Calu3 (cell line): ENCODE data around the gene RAPGEF4. TPM values are rescaled to one million over a fixed set of nuclear protein-coding genes. Genes with fewer than 3 reads are reported as not detected.

Experiments
- BruUV-seq: library from RNA; stranded (reverse); fragments of 400-500 nt; replicated peaks from 2 replicates; lab custom pipeline; 2021; lab: Mats Ljungman, UMichigan
- CTCF ChIA-PET: fragments of 300-600 bp; sonication (Branson Sonifier 250); formaldehyde crosslinking; loops from one replicate; lab custom pipeline; 2022; ENCODE audit warnings: antibody characterized with exemption; lab: Charles Lee
- DNase-seq: peaks from one replicate; pipeline ENCODE4 v3.0.0; 2022
- H3K27ac Mint-ChIP-seq: one replicate; pipeline ENCODE4 v1.8.0; 2022; ENCODE audit warnings: mixed read lengths; ENCODE audit not compliant: unreplicated experiment
- H3K27me3 Mint-ChIP-seq: one replicate; pipeline ENCODE4 v1.8.0; 2022; ENCODE audit warnings: mixed read lengths; ENCODE audit not compliant: unreplicated experiment
- H3K36me3 Mint-ChIP-seq: one replicate; pipeline ENCODE4 v1.8.0; 2022; ENCODE audit warnings: mild to moderate bottlenecking, moderate library complexity, mixed read lengths; ENCODE audit not compliant: insufficient read depth, unreplicated experiment
- H3K4me1 Mint-ChIP-seq: one replicate; pipeline ENCODE4 v1.8.0; 2022; ENCODE audit warnings: mild to moderate bottlenecking, low read depth, mixed read lengths; ENCODE audit not compliant: unreplicated experiment
- H3K4me3 Mint-ChIP-seq: one replicate; pipeline ENCODE4 v1.8.0; 2022; ENCODE audit warnings: mild to moderate bottlenecking, low read depth, moderate library complexity, mixed read lengths; ENCODE audit not compliant: unreplicated experiment
- H3K9me3 Mint-ChIP-seq: one replicate; pipeline ENCODE4 v1.8.0; 2022; ENCODE audit warnings: low read depth, mixed read lengths; ENCODE audit not compliant: unreplicated experiment
- intact Hi-C: fragments of 100-400 bp; cut with micrococcal nuclease; formaldehyde crosslinking; loops from one replicate; pipeline ENCODE4 v1.10.0; 2022; ENCODE audit not compliant: unreplicated experiment
- total RNA-seq: library from RNA; stranded (reverse); gene quantifications from 2 replicates; pipeline ENCODE4 v1.2.3, GENCODE V29; 2022
- TF ChIP-seq, protein P1 (sequence below): fragments of 200-600 bp; IDR thresholded peaks from one replicate; pipeline ENCODE4 v1.8.0; 2022; ENCODE audit warnings: antibody characterized with exemption; ENCODE audit not compliant: unreplicated experiment

The RAPGEF4 gene
- total RNA-seq, 1 experiment from 2014 or later = 1.8 TPM

DNA sequence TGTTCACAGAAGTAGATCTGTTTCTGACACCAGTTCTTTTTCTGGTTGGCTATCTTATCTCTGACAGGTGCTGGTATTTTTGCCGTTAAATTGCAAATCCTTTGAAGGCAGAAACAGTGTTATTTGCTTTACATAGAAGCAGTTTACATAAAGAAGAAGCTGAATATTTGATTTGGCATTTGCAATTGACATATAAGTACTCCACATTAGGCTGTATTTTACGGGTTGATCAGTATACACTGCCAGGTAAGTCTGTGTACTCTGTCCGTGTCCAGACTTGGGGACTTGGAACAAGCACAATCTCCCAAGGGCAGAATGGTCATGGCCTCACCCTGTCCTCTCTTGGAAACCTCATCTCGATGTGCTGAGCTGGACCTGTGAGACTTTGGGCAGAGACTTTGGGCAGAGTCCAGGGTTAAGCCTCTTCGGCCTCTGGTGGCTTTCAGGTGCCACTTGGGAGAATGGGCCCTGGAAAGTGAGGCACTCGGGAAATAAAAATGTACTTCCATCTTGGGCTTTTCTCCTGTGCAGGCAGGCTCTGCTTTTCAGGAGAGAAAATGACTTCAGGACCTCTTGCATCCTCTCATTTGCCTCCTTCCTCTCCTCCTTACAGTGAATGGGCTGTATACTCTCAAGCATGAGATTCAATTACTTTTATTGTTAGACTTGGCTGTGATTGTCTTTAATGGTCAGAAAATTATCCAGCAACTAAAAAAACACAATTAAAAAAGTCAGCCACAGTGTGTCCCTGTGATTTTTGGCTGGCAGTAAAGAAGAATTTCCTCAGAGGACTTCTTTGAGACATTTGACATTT is 108.5 kb downstream of the RAPGEF4 start:
- H3K27me3 Mint-ChIP-seq = no peaks in the 10 kb centered on the region
- no peak for DNase-seq
- TF ChIP-seq, protein P1, sequence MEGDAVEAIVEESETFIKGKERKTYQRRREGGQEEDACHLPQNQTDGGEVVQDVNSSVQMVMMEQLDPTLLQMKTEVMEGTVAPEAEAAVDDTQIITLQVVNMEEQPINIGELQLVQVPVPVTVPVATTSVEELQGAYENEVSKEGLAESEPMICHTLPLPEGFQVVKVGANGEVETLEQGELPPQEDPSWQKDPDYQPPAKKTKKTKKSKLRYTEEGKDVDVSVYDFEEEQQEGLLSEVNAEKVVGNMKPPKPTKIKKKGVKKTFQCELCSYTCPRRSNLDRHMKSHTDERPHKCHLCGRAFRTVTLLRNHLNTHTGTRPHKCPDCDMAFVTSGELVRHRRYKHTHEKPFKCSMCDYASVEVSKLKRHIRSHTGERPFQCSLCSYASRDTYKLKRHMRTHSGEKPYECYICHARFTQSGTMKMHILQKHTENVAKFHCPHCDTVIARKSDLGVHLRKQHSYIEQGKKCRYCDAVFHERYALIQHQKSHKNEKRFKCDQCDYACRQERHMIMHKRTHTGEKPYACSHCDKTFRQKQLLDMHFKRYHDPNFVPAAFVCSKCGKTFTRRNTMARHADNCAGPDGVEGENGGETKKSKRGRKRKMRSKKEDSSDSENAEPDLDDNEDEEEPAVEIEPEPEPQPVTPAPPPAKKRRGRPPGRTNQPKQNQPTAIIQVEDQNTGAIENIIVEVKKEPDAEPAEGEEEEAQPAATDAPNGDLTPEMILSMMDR = no peak
- H3K27ac Mint-ChIP-seq = no peak overlapping the region
- no peak overlapping the region for H3K4me3 Mint-ChIP-seq
- CTCF ChIA-PET = interaction anchor here (0.5 kb wide), 1 partner anchor 16 kb away, joined by 3 read pairs; no protein-coding TSS in a partner anchor
- intact Hi-C loops = no loop called here
- H3K4me1 Mint-ChIP-seq = peaks cover 10% of the 10 kb centered on the region
- H3K36me3 Mint-ChIP-seq = no peaks in the 10 kb centered on the region
- no TSS peak for BruUV-seq
- no peaks in the 10 kb centered on the region for H3K9me3 Mint-ChIP-seq

DNA sequence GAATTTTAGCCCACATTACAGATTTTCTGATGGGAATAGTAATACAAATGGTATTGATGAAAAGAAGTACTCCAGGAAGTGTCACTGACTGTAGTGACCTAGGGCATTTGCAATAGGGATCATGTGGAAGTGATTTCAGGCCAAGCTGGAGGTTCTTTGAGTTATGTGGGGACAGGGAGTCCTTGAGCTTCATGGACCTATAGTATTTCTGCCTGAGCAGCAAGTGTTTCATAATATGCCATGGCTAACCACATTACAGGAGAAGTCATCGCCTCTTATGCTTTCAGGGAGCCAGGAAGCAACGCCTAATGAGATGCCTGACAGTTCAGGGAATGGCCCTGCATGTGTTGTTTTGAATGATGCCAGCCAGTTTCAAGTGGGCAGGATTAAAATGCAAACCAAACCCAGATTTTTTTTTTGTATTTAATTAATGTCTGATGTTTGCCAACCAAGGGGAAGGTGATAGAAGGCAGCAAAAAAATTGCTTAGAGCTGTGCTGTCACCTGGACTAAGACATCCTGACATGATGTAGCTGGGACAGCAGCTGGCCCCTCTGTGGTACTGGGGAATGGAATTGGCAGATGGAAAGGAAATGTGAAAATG is 109.5 kb downstream of the RAPGEF4 start:
- H3K4me3 Mint-ChIP-seq = no peak overlapping the region
- H3K9me3 Mint-ChIP-seq = no peaks in the 10 kb centered on the region
- no peak overlapping the region for H3K27ac Mint-ChIP-seq
- BruUV-seq = no TSS peak
- DNase-seq = no peak
- peaks cover 16% of the 10 kb centered on the region for H3K4me1 Mint-ChIP-seq
- TF ChIP-seq, protein P1 = no peak
- intact Hi-C loops = no loop called here
- H3K36me3 Mint-ChIP-seq = no peaks in the 10 kb centered on the region
- CTCF ChIA-PET = no interaction called here
- H3K27me3 Mint-ChIP-seq = no peaks in the 10 kb centered on the region

DNA sequence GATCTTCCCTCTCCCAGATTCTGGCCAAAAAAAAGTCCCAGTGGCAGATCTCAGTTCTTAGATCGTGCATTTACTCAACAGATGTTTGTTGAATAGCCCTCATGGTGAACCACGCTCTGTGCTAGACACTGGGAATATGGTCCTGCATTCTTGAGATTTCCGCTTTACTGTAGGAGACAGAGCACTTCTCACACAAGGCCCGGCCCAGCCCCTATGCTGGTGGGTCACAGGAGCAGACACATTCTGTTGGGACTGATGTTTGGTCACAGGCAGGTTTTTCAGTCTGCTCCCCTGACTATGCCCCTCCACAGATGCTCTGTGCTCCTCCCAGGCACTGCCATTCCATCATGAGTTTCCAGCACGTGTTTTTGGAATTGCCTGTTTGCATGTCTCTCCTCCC is 110.9 kb downstream of the RAPGEF4 start:
- no peaks in the 10 kb centered on the region for H3K27me3 Mint-ChIP-seq
- CTCF ChIA-PET = no interaction called here
- TF ChIP-seq, protein P1 = no peak
- no peak for DNase-seq
- no peak overlapping the region for H3K4me3 Mint-ChIP-seq
- H3K27ac Mint-ChIP-seq = no peak overlapping the region
- no peaks in the 10 kb centered on the region for H3K36me3 Mint-ChIP-seq
- BruUV-seq = no TSS peak
- H3K4me1 Mint-ChIP-seq = peaks cover 16% of the 10 kb centered on the region
- intact Hi-C loops = no loop called here
- H3K9me3 Mint-ChIP-seq = no peaks in the 10 kb centered on the region

DNA sequence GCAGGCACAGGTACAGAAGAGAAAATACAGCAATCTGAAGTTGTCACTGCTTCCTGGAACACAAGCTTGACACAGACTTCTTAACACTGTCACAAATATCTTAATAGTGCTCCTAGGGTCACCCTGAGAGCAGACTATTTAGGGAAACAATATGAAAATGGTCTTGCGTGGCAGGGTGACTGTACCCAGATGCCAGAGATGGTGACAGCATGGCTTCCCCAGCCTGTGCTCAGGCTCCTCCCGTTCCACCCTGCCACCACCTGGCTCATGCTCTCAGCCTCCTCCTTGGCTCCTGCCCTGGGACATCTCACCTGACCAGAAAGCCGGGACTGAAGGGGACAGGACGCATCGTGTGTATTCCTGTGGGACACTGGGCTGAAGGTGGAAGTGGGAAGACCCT is 111.5 kb downstream of the RAPGEF4 start:
- H3K4me3 Mint-ChIP-seq = no peak overlapping the region
- CTCF ChIA-PET = no interaction called here
- TF ChIP-seq, protein P1 = no peak

More for the DNA sequence above, 111.5 kb downstream of the RAPGEF4 start:
- peaks cover 16% of the 10 kb centered on the region for H3K4me1 Mint-ChIP-seq
- BruUV-seq = no TSS peak
- no peaks in the 10 kb centered on the region for H3K9me3 Mint-ChIP-seq
- intact Hi-C loops = no loop called here
- no peak overlapping the region for H3K27ac Mint-ChIP-seq
- DNase-seq = no peak
- no peaks in the 10 kb centered on the region for H3K27me3 Mint-ChIP-seq
- no peaks in the 10 kb centered on the region for H3K36me3 Mint-ChIP-seq
